PC-3 (cell line): Measurements from ENCODE around the gene SP140. TPM values are rescaled to one million over a fixed set of nuclear protein-coding genes. Genes with fewer than 3 reads are reported as not detected.

Experiments used
- ATAC-seq: fragments of 200-7000 bp; cut with Tn5 transposase; 2 replicates; pipeline ENCODE4 v1.9.1; 2020; ENCODE audit warnings: mild to moderate bottlenecking, moderate library complexity
- BruUV-seq: library from RNA; stranded (reverse); fragments of 400-500 nt; replicated peaks from 2 replicates; lab custom pipeline; 2021; lab: Mats Ljungman, UMichigan
- CTCF ChIA-PET: fragments of 300-600 bp; sonication (Branson Sonifier 250); formaldehyde crosslinking; loops from one replicate; lab custom pipeline; 2022; ENCODE audit warnings: antibody characterized with exemption; lab: Charles Lee
- POLR2A ChIA-PET: fragments of 300-600 bp; sonication (Branson Sonifier 250); formaldehyde crosslinking; loops from one replicate; lab custom pipeline; 2022; ENCODE audit warnings: antibody characterized with exemption; ENCODE audit not compliant: unreplicated experiment; lab: Charles Lee
- DNase-seq: peaks from one replicate; pipeline ENCODE4 v3.0.0-alpha.2; 2015
- H2AFZ ChIP-seq: fragments of 300-600 bp; sonication (generic); 2 replicates; pipeline ENCODE4 v1.6.0; 2016; ENCODE audit warnings: antibody characterized with exemption, low read length
- H3F3A ChIP-seq: fragments of 300-600 bp; sonication (generic); one replicate; pipeline ENCODE4 v1.6.0; 2017; ENCODE audit warnings: antibody characterized with exemption, low read length, control low read depth, mild to moderate bottlenecking; ENCODE audit not compliant: unreplicated experiment
- H3K27ac ChIP-seq: fragments of 300-600 bp; sonication (generic); 2 replicates; pipeline ENCODE4 v1.5.1; 2016; ENCODE audit warnings: mild to moderate bottlenecking, low read length
- H3K27me3 ChIP-seq: fragments of 300-600 bp; sonication (generic); 2 replicates; pipeline ENCODE4 v1.6.1; 2016; ENCODE audit warnings: low read length, mixed read lengths
- H3K36me3 ChIP-seq: fragments of 300-600 bp; sonication (generic); 2 replicates; pipeline ENCODE4 v1.6.1; 2016; ENCODE audit warnings: low read depth, mixed run types, low read length, mixed read lengths
- H3K4me1 ChIP-seq: fragments of 300-600 bp; sonication (generic); 2 replicates; pipeline ENCODE4 v1.5.1; 2016; ENCODE audit warnings: low read length; ENCODE audit not compliant: insufficient read depth
- H3K4me2 ChIP-seq: fragments of 300-600 bp; sonication (generic); 2 replicates; pipeline ENCODE4 v1.6.0; 2016; ENCODE audit warnings: low read length
- H3K4me3 ChIP-seq: fragments of 300-600 bp; sonication (generic); 2 replicates; pipeline ENCODE4 v1.5.1; 2016; ENCODE audit warnings: mild to moderate bottlenecking, low read length, mixed read lengths
- H3K79me2 ChIP-seq: fragments of 300-600 bp; sonication (generic); 2 replicates; pipeline ENCODE4 v1.6.1; 2017; ENCODE audit warnings: low read length, mixed read lengths
- H3K9ac ChIP-seq: fragments of 300-600 bp; sonication (generic); 2 replicates; pipeline ENCODE4 v1.6.0; 2016; ENCODE audit warnings: mild to moderate bottlenecking, low read length
- H3K9me2 ChIP-seq: fragments of 300-600 bp; sonication (generic); replicated peaks from 2 replicates; pipeline ENCODE4 v1.6.1; 2016; ENCODE audit warnings: mixed run types, low read length, mixed read lengths
- H3K9me3 ChIP-seq: fragments of 300-600 bp; sonication (generic); 2 replicates; pipeline ENCODE4 v1.6.1; 2016; ENCODE audit warnings: low read length, mixed read lengths
- H4K20me1 ChIP-seq: fragments of 300-600 bp; sonication (generic); 2 replicates; pipeline ENCODE4 v1.6.1; 2016; ENCODE audit warnings: low read length, mixed read lengths
- CTCF ChIP-seq: fragments of 300-600 bp; sonication (generic); conservative IDR thresholded peaks from 2 replicates; pipeline ENCODE4 v1.5.1; 2017; ENCODE audit warnings: antibody characterized with exemption, low read depth, mild to moderate bottlenecking, low read length
- EZH2 ChIP-seq: fragments of 300-600 bp; sonication (generic); IDR thresholded peaks from one replicate; pipeline ENCODE4 v1.6.1; 2017; ENCODE audit warnings: antibody characterized with exemption, mild to moderate bottlenecking, low read length; ENCODE audit not compliant: unreplicated experiment
- EZH2phosphoT487 ChIP-seq: fragments of 300-600 bp; sonication (generic); IDR thresholded peaks from 2 replicates; pipeline ENCODE4 v1.6.1; 2018; ENCODE audit warnings: mild to moderate bottlenecking, antibody characterized with exemption, low read length, borderline replicate concordance
- intact Hi-C: fragments of 100-400 bp; cut with micrococcal nuclease; formaldehyde crosslinking; loops from 2 replicates; pipeline ENCODE4 v1.9.0; 2023
- total RNA-seq: library from RNA; depleted of rRNA; stranded (reverse); fragments of >200 nt; gene quantifications from 2 replicates; pipeline ENCODE4 v1.2.3, GENCODE V29; 2014

Gene SP140
- total RNA-seq, 1 experiment from 2014 or later, result not detected

- H3F3A ChIP-seq, result no peaks in the 10 kb centered on the region
- H3K27ac ChIP-seq, result no peak overlapping the region
- no TSS peak for BruUV-seq
- ATAC-seq (no peak), DNase-seq (no peak)
- no peaks in the 10 kb centered on the region for H3K27me3 ChIP-seq
- intact Hi-C loops, result no loop called here
- ChIA-PET POLR2A (no interaction called here), CTCF (no interaction called here)
- H3K4me1 ChIP-seq, result peaks cover 14% of the 10 kb centered on the region; the same call in 1 of the 2 replicates
- H3K79me2 ChIP-seq, result peaks cover 11% of the 10 kb centered on the region; the same call in 1 of the 2 replicates
- no peak for TF ChIP-seq CTCF
- TF ChIP-seq EZH2phosphoT487, result no peak
- no peak for TF ChIP-seq EZH2
- H3K9me3 ChIP-seq, result no peaks in the 10 kb centered on the region
- H3K9ac ChIP-seq, result no peak overlapping the region
- H3K4me3 ChIP-seq, result no peak overlapping the region
- H3K4me2 ChIP-seq, result no peak overlapping the region
- no peaks in the 10 kb centered on the region for H3K36me3 ChIP-seq
- 0 out of 2 replicates have a peak overlapping the region, but pooled peaks have one; percentile 15 for H2AFZ ChIP-seq
- H4K20me1 ChIP-seq, result no peaks in the 10 kb centered on the region
- H3K9me2 ChIP-seq, result no peaks in the 10 kb centered on the region
Measured at GRCh38 chr2:230329946-230330605, 104.5 kb downstream of the SP140 start.

GRCh38 chr2:230330725-230331124 lies 105.2 kb downstream of the SP140 start:
- no peak overlapping the region for H2AFZ ChIP-seq
- no peaks in the 10 kb centered on the region for H4K20me1 ChIP-seq
- H3K4me1 ChIP-seq, result peaks cover 14% of the 10 kb centered on the region; the same call in 1 of the 2 replicates
- CTCF ChIA-PET, result no interaction called here
- H3K36me3 ChIP-seq, result no peaks in the 10 kb centered on the region
- H3K79me2 ChIP-seq, result peaks cover 11% of the 10 kb centered on the region; the same call in 1 of the 2 replicates
- H3K9me2 ChIP-seq, result no peaks in the 10 kb centered on the region
- ATAC-seq (no peak), DNase-seq (no peak)
- POLR2A ChIA-PET, result no interaction called here
- no peaks in the 10 kb centered on the region for H3K9me3 ChIP-seq
- H3K4me3 ChIP-seq, result no peak overlapping the region
- intact Hi-C loops, result no loop called here
- no TSS peak for BruUV-seq
- no peak for TF ChIP-seq CTCF
- no peak for TF ChIP-seq EZH2
- TF ChIP-seq EZH2phosphoT487, result no peak
- H3F3A ChIP-seq, result no peaks in the 10 kb centered on the region
- no peak overlapping the region for H3K4me2 ChIP-seq
- H3K27me3 ChIP-seq, result no peaks in the 10 kb centered on the region
- no peak overlapping the region for H3K9ac ChIP-seq
- no peak overlapping the region for H3K27ac ChIP-seq

DNA sequence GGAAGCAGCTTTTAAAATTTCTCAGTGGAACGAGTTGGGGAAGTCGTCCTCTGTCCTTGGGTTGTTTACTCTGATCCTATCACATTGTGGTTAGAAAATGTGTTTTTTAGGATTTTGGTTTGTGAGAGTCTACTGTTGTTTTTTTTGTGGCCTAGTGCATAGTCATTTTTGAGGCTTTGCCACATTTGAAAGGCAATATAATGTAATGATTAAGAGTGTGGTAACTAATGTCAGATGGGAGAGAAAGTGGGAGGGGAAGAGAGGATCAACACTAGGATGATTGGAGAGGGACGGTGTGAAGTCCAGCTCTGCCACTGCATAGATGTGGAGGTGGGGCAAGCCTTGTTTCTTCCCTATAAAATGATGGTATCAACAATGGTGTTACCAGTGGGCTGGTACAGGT lies 109.9 kb downstream of the SP140 start:
- Histone ChIP-seq H3F3A (no peaks in the 10 kb centered on the region), H4K20me1 (no peaks in the 10 kb centered on the region), H3K79me2 (no peaks in the 10 kb centered on the region), H3K4me2 (no peak overlapping the region), H3K27ac (no peak overlapping the region), H3K9me2 (no peaks in the 10 kb centered on the region), H3K27me3 (no peaks in the 10 kb centered on the region), H2AFZ (no peak overlapping the region), H3K4me1 (no peaks in the 10 kb centered on the region), H3K9ac (no peak overlapping the region), H3K36me3 (no peaks in the 10 kb centered on the region), H3K4me3 (no peak overlapping the region), H3K9me3 (no peaks in the 10 kb centered on the region)
- DNase-seq (peak; percentile 12), ATAC-seq (no peak)
- CTCF ChIA-PET, result no interaction called here
- BruUV-seq, result no TSS peak
- no peak for TF ChIP-seq EZH2
- TF ChIP-seq EZH2phosphoT487, result no peak
- intact Hi-C loops, result no loop called here
- POLR2A ChIA-PET, result no interaction called here
